SK-N-SH (cell line): ENCODE results near the gene IGDCC3. TPM values are rescaled to one million over a fixed set of nuclear protein-coding genes. Genes with fewer than 3 reads are reported as not detected.

Experiments
- CTCF ChIA-PET: fragments of 300-600, 350-600 bp; formaldehyde crosslinking; extraction: SDS; loops from one replicate; lab custom pipeline; 2021; lab: Yijun Ruan, JAX
- POLR2A ChIA-PET: fragments of 350-600 bp; sonication (Branson Sonifier 250); formaldehyde crosslinking; extraction: SDS; loops from one replicate; lab custom pipeline; 2020; ENCODE audit warnings: antibody characterized with exemption, inconsistent platforms; lab: Yijun Ruan, JAX
- DNase-seq: peaks from one replicate; pipeline ENCODE4 v3.0.0; 2012
- H2AFZ ChIP-seq: fragments of 200-600 bp; sonication (generic); 2 replicates; pipeline ENCODE4 v1.8.1; 2016; ENCODE audit warnings: antibody characterized with exemption, mild to moderate bottlenecking, low read depth
- H3F3A ChIP-seq: fragments of 200-600 bp; sonication (generic); replicated peaks from 2 replicates; pipeline ENCODE3; 2016; ENCODE audit warnings: antibody characterized with exemption, mild to moderate bottlenecking; ENCODE audit not compliant: insufficient read depth
- H3K27ac ChIP-seq, 2 experiments: fragments of 200-500 bp in 1 of 2; fragments of 200-600 bp in 1 of 2; sonication (Bioruptor generic) in 1 of 2; sonication (generic), shearing (Covaris generic) in 1 of 2; 2 replicates each; pipeline versions ENCODE4 v1.5.1 to v1.6.1; 2014 to 2016; ENCODE audit warnings: low read depth in 2 of 2, inconsistent platforms in 1 of 2, low read length in 1 of 2, mild to moderate bottlenecking in 1 of 2, mixed read lengths in 1 of 2
- H3K27me3 ChIP-seq: fragments of 200-600 bp; sonication (generic), shearing (Covaris generic); 2 replicates; pipeline ENCODE4 v1.6.1; 2016; ENCODE audit warnings: mixed run types; ENCODE audit not compliant: insufficient read depth
- H3K36me3 ChIP-seq, 2 experiments: fragments of 200-500 bp in 1 of 2; fragments of 200-600 bp in 1 of 2; sonication (Bioruptor generic) in 1 of 2; sonication (generic) in 1 of 2; replicated peaks in 1 of 2; 2 replicates each; pipeline versions ENCODE3 to v1.5.1; 2014 to 2016; ENCODE audit warnings: low read length in 1 of 2, mild to moderate bottlenecking in 1 of 2; ENCODE audit not compliant: insufficient read depth in 2 of 2, control insufficient read depth in 1 of 2
- H3K4me1 ChIP-seq, 2 experiments: fragments of 200-500 bp in 1 of 2; fragments of 200-600 bp in 1 of 2; sonication (Bioruptor generic) in 1 of 2; sonication (generic), shearing (Covaris generic) in 1 of 2; 2 replicates each; pipeline versions ENCODE4 v1.5.1 to v1.6.1; 2014 to 2016; ENCODE audit warnings: low read depth in 1 of 2, low read length in 1 of 2, mixed run types in 1 of 2; ENCODE audit not compliant: insufficient read depth in 2 of 2, control insufficient read depth in 1 of 2
- H3K4me2 ChIP-seq: fragments of 200-600 bp; sonication (generic), shearing (Covaris generic); 2 replicates; pipeline ENCODE4 v1.6.1; 2017; ENCODE audit warnings: mixed run types
- H3K4me3 ChIP-seq, 2 experiments: fragments of 200-500 bp in 1 of 2; fragments of 200-600 bp in 1 of 2; sonication (Bioruptor generic) in 1 of 2; sonication (generic), shearing (Covaris generic) in 1 of 2; 2 replicates each; pipeline versions ENCODE4 v1.5.1 to v1.8.1; 2014 to 2016; ENCODE audit warnings: low read depth in 2 of 2, inconsistent platforms in 1 of 2, low read length in 1 of 2, mild to moderate bottlenecking in 1 of 2, mixed read lengths in 1 of 2, moderate library complexity in 1 of 2
- H3K79me2 ChIP-seq: fragments of 200-600 bp; sonication (generic); 2 replicates; pipeline ENCODE4 v1.8.1; 2017; ENCODE audit warnings: mild to moderate bottlenecking; ENCODE audit not compliant: insufficient read depth
- H3K9ac ChIP-seq: fragments of 200-600 bp; sonication (generic); 2 replicates; pipeline ENCODE4 v1.6.1; 2017; ENCODE audit warnings: mixed run types
- H3K9me2 ChIP-seq: fragments of 200-600 bp; sonication (generic); 2 replicates; pipeline ENCODE4 v1.6.1; 2017; ENCODE audit warnings: mixed run types
- H3K9me3 ChIP-seq: fragments of 200-600 bp; sonication (generic); 2 replicates; pipeline ENCODE4 v1.6.1; 2017; ENCODE audit warnings: mixed run types, mild to moderate bottlenecking, moderate library complexity
- H4K20me1 ChIP-seq: fragments of 200-600 bp; sonication (generic); 2 replicates; pipeline ENCODE4 v1.6.1; 2017; ENCODE audit warnings: mild to moderate bottlenecking, mixed run types; ENCODE audit not compliant: insufficient read depth
- ELF1 ChIP-seq: IDR thresholded peaks from 2 replicates; pipeline ENCODE4 v1.4.0; 2012
- EP300 ChIP-seq, 2 experiments: IDR thresholded peaks; 2 replicates each; pipeline versions ENCODE4 v1.4.0 to v1.6.1; 2012; ENCODE audit warnings: borderline replicate concordance in 1 of 2, low read depth in 1 of 2, low read length in 1 of 2
- EZH2phosphoT487 ChIP-seq: fragments of 200-600 bp; sonication (generic); IDR thresholded peaks from 2 replicates; pipeline ENCODE4 v1.6.1; 2017; ENCODE audit warnings: low read depth, mixed run types, mild to moderate bottlenecking, antibody characterized with exemption, moderate library complexity, borderline replicate concordance
- FOSL2 ChIP-seq: IDR thresholded peaks from 2 replicates; pipeline ENCODE4 v1.4.0; 2012; ENCODE audit warnings: low read depth, mild to moderate bottlenecking, moderate library complexity, borderline replicate concordance
- FOXJ3 ChIP-seq: sonication (generic); formaldehyde crosslinking; IDR thresholded peaks from 2 replicates; pipeline ENCODE4 v1.5.1; 2020; ENCODE audit warnings: mild to moderate bottlenecking, missing genetic modification reagents
- FOXM1 ChIP-seq: IDR thresholded peaks from 2 replicates; pipeline ENCODE4 v1.4.0; 2012; ENCODE audit warnings: low read depth, mild to moderate bottlenecking
- GABPA ChIP-seq: IDR thresholded peaks from 2 replicates; pipeline ENCODE4 v1.4.0; 2012; ENCODE audit warnings: low read depth, mild to moderate bottlenecking
- JUND ChIP-seq: IDR thresholded peaks from 2 replicates; pipeline ENCODE4 v1.4.0; 2012
- MEF2A ChIP-seq: IDR thresholded peaks from 2 replicates; pipeline ENCODE4 v1.4.0; 2012; ENCODE audit warnings: low read depth, borderline replicate concordance
- NFIC ChIP-seq: IDR thresholded peaks from 2 replicates; pipeline ENCODE4 v1.4.0; 2012; ENCODE audit warnings: borderline replicate concordance
- RAD21 ChIP-seq: IDR thresholded peaks from 2 replicates; pipeline ENCODE4 v1.6.1; 2012; ENCODE audit warnings: mild to moderate bottlenecking, low read length
- RXRA ChIP-seq: IDR thresholded peaks from 2 replicates; pipeline ENCODE4 v1.4.0; 2012; ENCODE audit warnings: low read depth, mild to moderate bottlenecking, borderline replicate concordance
- SIN3A ChIP-seq: IDR thresholded peaks from 2 replicates; pipeline ENCODE4 v1.6.1; 2012; ENCODE audit warnings: low read depth, mild to moderate bottlenecking, low read length, moderate library complexity, borderline replicate concordance
- SMC3 ChIP-seq: IDR thresholded peaks from 2 replicates; pipeline ENCODE4 v1.6.1; 2012; ENCODE audit warnings: low read depth, low read length, improper control_type of control experiment
- TAF1 ChIP-seq: IDR thresholded peaks from 2 replicates; pipeline ENCODE4 v1.6.1; 2012; ENCODE audit warnings: low read depth, mild to moderate bottlenecking, low read length, moderate library complexity, borderline replicate concordance
- TEAD4 ChIP-seq: IDR thresholded peaks from 2 replicates; pipeline ENCODE4 v1.4.0; 2012; ENCODE audit warnings: mild to moderate bottlenecking, borderline replicate concordance; ENCODE audit not compliant: insufficient read depth
- USF1 ChIP-seq: IDR thresholded peaks from 2 replicates; pipeline ENCODE4 v1.4.0; 2012; ENCODE audit warnings: low read depth, borderline replicate concordance
- ZBTB33 ChIP-seq: IDR thresholded peaks from 2 replicates; pipeline ENCODE4 v1.4.0; 2012; ENCODE audit warnings: low read depth, borderline replicate concordance
- WGBS: methylation state at CpG from one replicate; pipeline ENCODE4 v1.1.6; 2017; ENCODE audit warnings: low lambda C conversion rate; 5-methylcytosine and 5-hydroxymethylcytosine counted together
- polyA plus RNA-seq, 3 experiments: library from polyadenylated mRNA; depleted of rRNA; stranded (reverse); fragments of >200 nt; gene quantifications; 2 replicates each; pipeline ENCODE4 v1.2.3, GENCODE V29; 2012

The IGDCC3 gene
- polyA plus RNA-seq, 1 of the 3 experiments (the other 2 are of a cell fraction): 0.43 TPM

- 82% methylated on average over 6 of the region's 6 CpGs for WGBS
These were observed 69.8 kb downstream of the IGDCC3 start for GRCh38 chr15:65307978-65308377.

GRCh38 chr15:65306551-65306950, 71.3 kb downstream of the IGDCC3 start:
- Histone ChIP-seq H3K4me2 (no peak overlapping the region), H2AFZ (no peak overlapping the region), H3K79me2 (no peaks in the 10 kb centered on the region), H3K4me3 (no peak overlapping the region), H3K9ac (no peak overlapping the region), H3K27ac (no peak overlapping the region), H3K4me1 (peaks cover 8 to 10% of the 10 kb centered on the region in 2 experiments; a peak in 2 of 4 replicates), H3F3A (peaks cover 30% of the 10 kb centered on the region), H3K36me3 (no peaks in the 10 kb centered on the region), H3K9me2 (no peaks in the 10 kb centered on the region)
- POLR2A ChIA-PET: interaction anchor here (1.1 kb wide), 1 partner anchor 20 kb away, joined by 4 read pairs; the partner anchor contains the start of gene PARP16
- DNase-seq: no peak
- no peak for TF ChIP-seq USF1
- TF ChIP-seq ZBTB33: no peak
- no peak for TF ChIP-seq RAD21
- TF ChIP-seq TEAD4: no peak
- TF ChIP-seq TAF1: no peak
- TF ChIP-seq JUND: no peak
- TF ChIP-seq FOXM1: no peak
- TF ChIP-seq FOSL2: no peak
- TF ChIP-seq EP300 (IDR thresholded peaks at IDR 0.05; ENCODE audit: borderline replicate concordance in 1 of 2, low read depth in 1 of 2, low read length in 1 of 2): no peak
- no peak for TF ChIP-seq GABPA
- TF ChIP-seq, all 33 proteins: peak for 0
- Histone ChIP-seq H4K20me1 (peaks cover 4% of the 10 kb centered on the region; the same call in 1 of the 2 replicates), H3K27me3 (no peaks in the 10 kb centered on the region), H3K9me3 (no peaks in the 10 kb centered on the region)
- CTCF ChIA-PET: interaction anchor here (1.4 to 3.4 kb wide), 3 partner anchors 12 to 94 kb away, joined by 6 to 18 read pairs (median 8); no protein-coding TSS in a partner anchor

More at GRCh38 chr15:65307978-65308377, 69.8 kb downstream of the IGDCC3 start:
- POLR2A ChIA-PET: no interaction called here
- H4K20me1 ChIP-seq: peaks cover 4% of the 10 kb centered on the region; the same call in 1 of the 2 replicates
- H3K27me3 ChIP-seq: no peaks in the 10 kb centered on the region; the same call in 1 of the 2 replicates
- H3K36me3 ChIP-seq: no peaks in the 10 kb centered on the region
- no peaks in the 10 kb centered on the region for H3K9me3 ChIP-seq
- H3K4me1 ChIP-seq: peaks cover 8 to 18% of the 10 kb centered on the region in 2 experiments; a peak in 2 of 4 replicates
- TF ChIP-seq RXRA: no peak
- no peak for TF ChIP-seq ELF1
- TF ChIP-seq FOSL2: no peak
- TF ChIP-seq EP300 (IDR thresholded peaks at IDR 0.05; ENCODE audit: borderline replicate concordance in 1 of 2, low read depth in 1 of 2, low read length in 1 of 2): no peak
- TF ChIP-seq FOXJ3 (CRISPR knock-in tag): no peak
- TF ChIP-seq SMC3: no peak
- no peak for TF ChIP-seq EZH2phosphoT487
- no peak for TF ChIP-seq NFIC
- TF ChIP-seq GABPA: no peak
- TF ChIP-seq SIN3A: no peak
- no peak for TF ChIP-seq MEF2A
- no peaks in the 10 kb centered on the region for H3K79me2 ChIP-seq
- no peak overlapping the region for H3K27ac ChIP-seq
- H3F3A ChIP-seq: peaks cover 30% of the 10 kb centered on the region
- no peaks in the 10 kb centered on the region for H3K9me2 ChIP-seq
- no peak for DNase-seq
- H3K4me3 ChIP-seq: no peak overlapping the region
- H2AFZ ChIP-seq: no peak overlapping the region
- no peak overlapping the region for H3K9ac ChIP-seq
- no peak overlapping the region for H3K4me2 ChIP-seq
- CTCF ChIA-PET: interaction anchor here (0.6 to 1.6 kb wide), 5 partner anchors 10 to 254 kb away, joined by 3 to 7 read pairs (median 4); no protein-coding TSS in a partner anchor
